ENCODE data around the gene FOXK2.
"Not testable (repeated sequence)": the region's sequence is repeated elsewhere in the genome, so short reads cannot be mapped to it uniquely, and the experiment has no call there.

The FOXK2 gene

GRCh38 chr17:82495844-82496528 is 23.5 kb upstream of the FOXK2 start:
- no peak for DNase-seq (ENCODE audit: low read depth in 2 of 2)

DNA sequence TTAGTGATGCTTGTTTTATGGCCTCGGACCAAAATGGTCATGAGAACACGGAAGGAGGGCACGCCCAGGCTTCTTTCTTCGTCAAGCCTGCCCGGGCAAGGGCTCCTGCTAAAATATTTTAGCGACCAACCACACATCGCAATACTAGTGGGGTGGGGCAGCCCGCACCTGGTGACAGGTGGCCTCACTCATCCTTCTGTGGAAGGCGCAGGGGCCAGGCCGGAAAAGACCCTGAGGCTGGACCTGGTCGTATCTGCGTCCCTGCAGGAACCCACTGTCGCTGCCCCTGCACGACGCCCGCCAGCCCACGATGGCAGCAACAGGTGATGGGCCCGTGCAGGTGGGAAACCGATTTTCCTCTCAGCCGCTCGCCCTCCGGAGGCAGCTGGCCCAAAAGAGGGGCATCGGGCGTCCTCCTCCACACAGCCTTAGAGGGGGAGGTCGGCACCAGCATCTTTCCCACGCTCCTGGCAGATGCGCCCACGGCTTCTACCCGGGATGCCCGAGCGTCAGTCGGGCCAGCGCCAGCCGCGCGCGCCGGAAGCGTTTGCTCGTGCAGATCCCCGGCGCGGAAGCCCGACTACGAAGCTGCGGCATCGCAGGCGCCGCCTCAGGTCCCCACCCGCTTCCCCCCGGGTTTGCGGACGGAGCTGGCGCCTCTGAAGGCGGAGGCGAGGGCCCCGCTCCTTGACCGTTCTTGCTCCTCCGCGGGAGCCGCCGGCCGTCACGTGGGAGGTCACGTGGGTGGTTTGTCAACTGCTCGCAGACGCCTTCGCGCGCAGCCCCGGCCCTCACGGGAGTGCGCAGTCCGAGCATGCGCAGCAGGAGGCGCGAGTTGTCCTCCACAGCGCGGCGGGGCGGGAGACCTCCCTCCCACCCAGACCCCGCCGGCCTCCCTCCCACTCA is 22.8 kb upstream of the FOXK2 start:
- DNase-seq (ENCODE audit: low read depth in 2 of 2), result peak; percentile 74 to 90

DNA sequence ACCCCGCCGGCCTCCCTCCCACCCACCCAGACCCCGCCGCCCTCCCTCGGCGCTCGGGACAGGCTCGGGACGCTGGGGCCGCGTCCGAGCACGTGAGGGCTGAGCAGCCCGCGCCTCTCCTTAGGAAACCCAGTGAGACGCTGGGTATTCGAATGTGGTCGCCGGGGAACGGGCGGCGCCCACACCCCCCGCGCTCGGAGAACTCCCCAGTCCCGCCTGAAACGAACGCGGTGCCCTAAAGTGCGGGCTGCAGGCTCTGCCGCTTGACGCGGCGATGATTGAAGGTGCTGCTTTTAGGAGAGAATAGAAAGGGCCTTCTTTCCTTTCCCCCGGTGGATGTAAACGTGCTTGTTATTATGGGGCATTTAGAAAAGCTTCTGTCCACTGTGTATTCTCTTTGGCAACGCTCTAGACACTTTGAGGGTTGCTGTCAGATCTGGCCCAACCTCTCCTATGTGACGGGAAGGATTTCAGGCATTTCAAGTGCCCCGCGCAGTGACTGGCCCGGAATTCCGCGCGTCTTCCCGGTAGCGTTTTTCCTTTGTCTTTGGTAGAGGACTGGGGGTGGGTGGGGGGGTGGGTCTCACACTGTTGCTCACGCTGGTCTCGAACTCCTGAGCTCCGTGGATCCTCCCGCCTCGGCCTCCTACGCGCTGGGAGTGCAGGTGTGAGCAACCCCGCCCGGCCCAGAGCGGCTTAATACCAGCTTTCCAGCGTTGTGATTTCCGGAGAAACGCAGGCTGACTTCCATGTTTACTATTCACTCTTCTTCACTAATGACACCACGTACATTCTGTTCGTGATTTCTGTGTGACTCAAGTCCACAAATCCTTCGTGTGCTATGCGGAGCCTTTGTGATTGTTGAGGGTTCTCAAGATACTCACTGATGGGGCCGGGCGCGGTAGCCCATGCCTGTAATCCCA is 21.8 kb upstream of the FOXK2 start:
- DNase-seq (ENCODE audit: low read depth in 2 of 2), result peak in 1 of 2 experiments; percentile 28

DNA sequence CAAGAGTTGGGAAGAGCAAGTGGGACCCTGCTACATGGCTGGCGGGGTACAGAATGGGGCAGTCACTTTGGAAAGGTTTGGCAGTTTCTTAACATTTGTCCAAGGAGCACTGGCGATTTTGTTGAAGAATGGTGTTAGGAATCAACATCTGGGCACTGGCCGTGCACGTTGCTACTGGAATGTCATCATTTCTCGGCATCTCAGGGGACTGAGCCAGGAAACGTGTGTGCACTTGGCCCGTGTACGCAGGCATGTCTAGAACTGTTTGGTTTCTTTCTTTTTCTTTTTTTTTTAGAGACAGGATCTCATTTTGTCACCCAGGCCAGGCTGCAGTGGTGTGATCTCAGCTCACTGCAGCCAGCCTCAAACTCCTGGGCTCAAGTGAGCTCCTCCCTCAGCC is 17.3 kb upstream of the FOXK2 start:
- no peak for DNase-seq (ENCODE audit: low read depth in 2 of 2)

GRCh38 chr17:82503094-82503727 is 16.3 kb upstream of the FOXK2 start:
- no peak for DNase-seq (ENCODE audit: low read depth in 2 of 2)

DNA sequence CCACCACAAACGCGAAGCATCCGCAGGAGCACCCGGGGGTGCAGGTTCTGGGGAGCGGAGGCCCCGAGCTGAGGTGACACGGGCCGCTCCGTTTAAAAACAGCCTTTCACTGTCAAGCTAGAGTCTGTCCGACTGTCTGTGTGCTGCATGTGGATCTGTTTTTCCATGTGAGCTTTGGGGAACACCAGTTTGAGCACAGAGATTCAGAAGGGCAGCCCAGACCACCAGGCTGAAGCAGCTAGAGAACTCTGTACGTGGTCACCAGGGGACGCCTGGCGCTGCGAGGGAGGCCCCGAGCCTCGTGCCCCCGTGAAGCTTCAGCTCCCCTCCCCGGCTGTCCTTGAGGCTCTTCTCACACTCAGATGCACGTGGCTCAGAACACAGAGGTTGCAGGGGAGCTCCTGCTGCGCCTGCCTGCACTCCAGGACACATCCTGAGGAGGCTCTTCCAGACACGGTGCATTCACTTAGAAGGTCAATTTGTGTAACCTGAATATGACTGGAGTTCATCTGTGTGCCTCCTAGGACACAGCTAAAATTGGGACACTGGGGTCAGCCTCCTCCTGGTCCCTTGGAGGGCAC is 15.7 kb upstream of the FOXK2 start:
- DNase-seq (ENCODE audit: low read depth in 2 of 2), result no peak

DNA sequence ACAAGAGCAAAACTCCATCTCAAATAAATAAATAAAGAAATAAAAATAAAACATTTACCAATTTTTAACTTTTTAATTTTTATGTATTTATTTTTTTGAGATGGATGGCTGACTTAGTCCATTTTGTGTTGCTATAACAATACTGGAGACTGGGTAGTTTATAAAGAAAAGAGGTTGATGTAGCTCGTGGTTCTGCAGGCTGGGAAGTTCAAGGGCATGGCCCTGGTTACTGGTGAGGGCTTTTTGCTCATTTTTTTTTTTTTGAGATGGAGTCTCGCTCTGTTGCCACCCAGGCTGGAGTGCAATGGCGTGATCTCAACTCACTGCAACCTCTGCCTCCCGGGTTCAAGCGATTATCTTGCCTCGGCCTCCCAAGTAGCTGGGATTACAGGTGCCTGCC is 14.2 kb upstream of the FOXK2 start:
- DNase-seq (ENCODE audit: low read depth in 2 of 2), result no peak

DNA sequence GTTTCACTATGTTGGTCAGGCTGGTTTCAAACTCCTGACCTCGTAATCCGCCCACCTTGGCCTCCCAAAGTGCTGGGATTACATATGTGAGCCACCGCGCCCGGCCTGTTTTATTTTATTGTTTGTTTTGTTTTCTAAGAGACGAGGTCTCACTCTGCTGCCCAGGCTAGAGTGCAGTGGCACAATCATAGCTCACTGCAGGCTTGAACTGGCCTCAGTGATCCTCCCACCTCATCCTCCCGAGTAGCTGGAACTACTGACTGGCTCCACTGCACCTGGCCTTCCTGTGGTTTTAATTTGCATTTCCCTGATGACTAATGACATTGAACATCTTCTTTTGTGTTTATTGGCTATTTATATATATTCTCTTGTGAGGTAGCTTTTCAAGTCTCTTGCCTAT is 13.1 kb upstream of the FOXK2 start:
- DNase-seq (ENCODE audit: low read depth in 2 of 2), result not testable (repeated sequence)

- no peak for DNase-seq (ENCODE audit: low read depth in 2 of 2)
Measured at GRCh38 chr17:82507631-82508175, 11.8 kb upstream of the FOXK2 start.

GRCh38 chr17:82511642-82512041 is 7.9 kb upstream of the FOXK2 start:
- DNase-seq (ENCODE audit: low read depth in 2 of 2), result not testable (repeated sequence)

- not testable (repeated sequence) for DNase-seq (ENCODE audit: low read depth in 2 of 2)
Measured at GRCh38 chr17:82513864-82514263, 5.7 kb upstream of the FOXK2 start.

DNA sequence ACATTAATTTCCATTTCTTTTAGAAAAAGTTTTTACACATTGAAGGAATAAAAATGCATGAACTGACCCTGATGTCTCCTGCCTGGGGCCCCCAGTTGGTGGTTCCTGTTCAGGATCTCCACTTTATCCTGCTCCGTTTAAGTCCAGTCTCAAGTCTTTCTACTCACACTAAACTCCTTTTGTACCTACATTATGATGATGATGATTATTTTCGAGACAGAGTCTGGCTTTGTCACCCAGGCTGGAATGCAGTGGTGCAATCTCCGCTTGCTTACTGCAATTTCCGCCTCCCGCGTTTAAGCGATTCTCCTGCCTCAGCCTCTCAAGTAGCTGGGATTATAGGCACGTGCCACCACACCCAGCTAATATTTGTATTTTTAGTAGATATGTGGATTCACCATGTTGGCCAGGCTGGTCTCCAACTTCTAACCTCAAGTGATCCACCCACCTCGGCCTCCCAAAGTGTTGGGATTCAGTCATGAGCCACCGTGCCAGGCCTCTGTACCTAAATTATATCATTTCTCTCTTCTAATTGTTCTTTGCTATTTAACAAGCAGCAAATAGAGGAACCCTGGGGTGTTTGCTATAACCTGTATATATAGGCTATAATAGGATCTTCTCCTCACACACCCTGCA is 2.2 kb upstream of the FOXK2 start:
- DNase-seq (ENCODE audit: low read depth in 2 of 2), result no peak

GRCh38 chr17:82519971-82520903 is 705 bp downstream of the FOXK2 start:
- no peak for DNase-seq (ENCODE audit: low read depth in 2 of 2)

DNA sequence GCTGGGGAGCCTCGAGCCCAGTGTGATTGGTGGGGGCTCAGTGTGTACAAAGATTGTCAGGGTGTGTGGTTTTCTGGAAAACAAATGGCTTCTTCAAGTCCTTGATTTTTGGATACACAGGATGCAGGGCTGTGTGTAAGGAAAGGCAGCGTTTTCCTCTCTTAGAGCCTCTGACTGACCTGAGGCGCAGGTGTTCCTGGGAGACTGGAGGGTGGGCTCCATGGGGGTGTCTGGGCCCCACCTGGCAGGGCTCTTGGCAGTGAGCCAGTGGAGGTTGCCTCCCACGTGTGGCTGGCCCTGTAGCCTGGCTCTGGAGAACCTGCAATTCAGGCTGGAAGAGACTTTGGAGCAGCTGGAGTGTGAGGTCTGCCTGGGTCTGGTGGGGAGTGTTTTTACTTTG is 5.0 kb downstream of the FOXK2 start:
- DNase-seq (ENCODE audit: low read depth in 2 of 2), result no peak

DNA sequence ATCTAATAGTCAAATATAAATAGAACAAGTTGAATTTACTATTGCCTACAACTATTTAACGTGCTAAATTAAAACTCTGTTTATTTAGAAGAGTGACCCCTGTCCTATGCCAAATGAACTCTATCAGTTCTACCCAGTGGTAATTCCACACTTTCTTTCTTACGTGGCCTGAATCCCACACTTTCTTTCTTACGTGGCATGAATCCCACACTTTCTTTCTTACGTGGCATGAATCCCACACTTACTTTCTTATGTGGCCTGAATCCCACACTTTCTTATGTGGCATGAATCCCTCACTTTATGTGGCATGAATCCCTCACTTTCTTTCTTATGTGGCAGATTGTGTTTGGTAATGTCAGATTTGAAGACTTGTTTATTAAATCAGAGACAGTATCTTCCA is 6.2 kb downstream of the FOXK2 start:
- no peak for DNase-seq (ENCODE audit: low read depth in 2 of 2)

DNA sequence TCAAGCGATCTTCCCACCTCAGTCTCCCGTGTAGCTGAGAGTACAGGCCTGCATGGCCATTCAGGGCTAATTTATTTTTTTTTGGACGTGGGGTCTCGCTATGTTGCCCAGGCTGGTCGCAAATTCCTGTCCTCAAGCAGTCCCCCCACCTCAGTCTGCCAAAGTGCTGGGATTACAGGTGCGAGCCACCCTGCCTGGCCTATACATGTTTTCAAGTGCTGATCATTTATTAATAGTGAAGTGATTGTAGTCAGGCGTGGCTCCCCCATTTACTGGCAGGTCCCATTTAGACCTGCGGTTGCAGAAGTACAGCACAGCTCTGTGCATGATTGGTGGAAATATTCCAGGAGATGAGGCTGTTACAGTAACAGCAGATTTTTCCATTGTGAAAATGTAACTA is 8.4 kb downstream of the FOXK2 start:
- no peak for DNase-seq (ENCODE audit: low read depth in 2 of 2)

DNA sequence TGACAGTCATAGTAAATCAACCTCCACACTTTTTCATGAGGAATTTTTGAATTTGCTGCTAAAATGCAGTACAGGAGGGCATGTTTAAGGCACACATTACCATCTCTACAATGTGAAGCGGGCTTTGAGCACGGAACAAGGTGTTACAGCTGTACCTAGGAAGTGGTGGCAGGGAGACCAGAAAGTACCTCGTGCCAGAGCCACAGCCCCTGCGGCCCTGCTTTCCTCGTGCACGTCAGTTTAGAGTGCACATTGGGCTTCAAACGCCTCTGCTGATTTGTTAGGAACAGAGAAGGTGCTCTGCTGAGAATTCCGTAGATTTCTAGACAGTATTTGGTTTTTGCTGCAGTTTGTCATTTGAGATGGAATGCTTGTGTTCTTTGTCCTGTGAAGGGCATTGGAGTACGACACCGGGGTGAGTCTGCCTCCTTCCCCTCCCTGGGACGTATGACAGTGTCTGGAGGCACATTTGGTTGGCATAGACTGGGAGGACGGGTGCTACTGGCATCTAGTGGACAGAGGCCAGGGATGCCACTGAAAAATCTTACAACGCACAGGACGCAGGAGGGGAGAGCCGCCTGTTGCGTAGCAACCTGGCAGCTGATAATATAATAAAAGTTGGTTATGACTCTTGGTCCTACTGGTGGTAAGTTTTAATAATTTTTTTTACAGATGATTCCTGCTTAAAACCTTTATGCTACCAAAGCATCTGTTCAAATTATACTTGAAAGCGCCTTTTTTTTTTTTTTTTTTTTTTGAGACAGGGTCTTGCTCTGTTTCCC is 9.1 kb downstream of the FOXK2 start:
- no peak for DNase-seq (ENCODE audit: low read depth in 2 of 2)

DNA sequence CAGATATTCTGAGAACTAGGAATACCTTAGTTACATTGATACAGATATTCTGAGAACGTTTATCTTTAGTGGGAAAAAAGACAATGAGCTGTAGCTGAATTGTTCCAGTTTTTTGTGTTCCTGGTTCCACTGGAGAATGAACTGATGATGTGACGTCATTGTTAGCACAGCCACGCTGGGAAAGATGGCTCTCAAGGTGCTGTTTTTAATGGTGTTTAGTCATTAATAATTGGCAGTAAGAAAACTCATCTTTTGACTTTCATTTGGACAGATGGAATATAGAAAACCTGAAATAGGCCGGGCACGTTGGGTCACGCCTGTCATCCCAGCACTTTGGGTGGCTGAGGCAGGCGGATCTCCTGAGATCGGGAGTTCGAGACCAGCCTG is 10.4 kb downstream of the FOXK2 start:
- DNase-seq (ENCODE audit: low read depth in 2 of 2), result no peak
